Liver (tissue), 9 donors: ENCODE measurements around the gene PPP1R10. TPM values are rescaled to one million over a fixed set of nuclear protein-coding genes. Genes with fewer than 3 reads are reported as not detected.

Source experiments
- DNase-seq: peaks from one replicate; pipeline ENCODE4 v3.0.0-alpha.2; 2017; ENCODE audit warnings: low spot score
- H3K27ac ChIP-seq, 2 donors: one replicate each; pipeline ENCODE4 v1.7.0; 2013; ENCODE audit warnings: inconsistent platforms in 2 of 2, low read length in 2 of 2, control low read depth in 1 of 2, low read depth in 1 of 2, mild to moderate bottlenecking in 1 of 2
- H3K27me3 ChIP-seq, 4 donors: one replicate each; pipeline versions ENCODE4 v1.6.1 to v1.7.0; 2013; ENCODE audit warnings: low read length in 3 of 4, inconsistent platforms in 1 of 4, mild to moderate bottlenecking in 1 of 4, moderate library complexity in 1 of 4; ENCODE audit not compliant: control insufficient read depth in 4 of 4, insufficient read depth in 4 of 4
- H3K36me3 ChIP-seq, 4 donors: one replicate each; pipeline versions ENCODE4 v1.6.1 to v1.7.0; 2013; ENCODE audit warnings: low read length in 3 of 4, mild to moderate bottlenecking in 3 of 4, low read depth in 1 of 4, moderate library complexity in 1 of 4; ENCODE audit not compliant: control insufficient read depth in 4 of 4, insufficient read depth in 3 of 4
- H3K4me1 ChIP-seq, 4 donors: one replicate each; pipeline versions ENCODE4 v1.6.1 to v1.7.0; 2013; ENCODE audit warnings: low read length in 3 of 4, mild to moderate bottlenecking in 3 of 4, moderate library complexity in 1 of 4; ENCODE audit not compliant: control insufficient read depth in 4 of 4, insufficient read depth in 4 of 4
- H3K4me3 ChIP-seq, 3 donors: one replicate each; pipeline versions ENCODE4 v1.6.1 to v1.7.0; 2013; ENCODE audit warnings: low read length in 3 of 3, control low read depth in 1 of 3, low read depth in 1 of 3, mild to moderate bottlenecking in 1 of 3
- H3K9ac ChIP-seq, 2 donors: one replicate each; pipeline ENCODE4 v1.7.0; 2013; ENCODE audit warnings: low read length in 2 of 2, mild to moderate bottlenecking in 2 of 2, moderate library complexity in 2 of 2, control low read depth in 1 of 2, low read depth in 1 of 2
- H3K9me3 ChIP-seq, 4 donors: one replicate each; pipeline versions ENCODE4 v1.6.1 to v1.7.0; 2013; ENCODE audit warnings: low read length in 3 of 4; ENCODE audit not compliant: control insufficient read depth in 4 of 4
- EGR1 ChIP-seq, 2 donors: IDR thresholded peaks; 2 replicates each; pipeline ENCODE4 v1.6.1; 2016 to 2018; ENCODE audit warnings: antibody characterized with exemption in 2 of 2, low read depth in 2 of 2
- FOXA1 ChIP-seq: IDR thresholded peaks from 2 replicates; pipeline ENCODE4 v1.6.1; 2016; ENCODE audit warnings: antibody characterized with exemption
- FOXA2 ChIP-seq: IDR thresholded peaks from 2 replicates; pipeline ENCODE4 v1.6.1; 2016; ENCODE audit warnings: antibody characterized with exemption
- GABPA ChIP-seq, 2 donors: IDR thresholded peaks in 1 of 2; conservative IDR thresholded peaks in 1 of 2; 2 replicates each; pipeline ENCODE4 v1.6.1; 2016; ENCODE audit warnings: antibody characterized with exemption in 2 of 2, mild to moderate bottlenecking in 1 of 2, moderate library complexity in 1 of 2
- HNF4A ChIP-seq, 2 donors: conservative IDR thresholded peaks; 2 replicates each; pipeline ENCODE4 v1.6.1; 2016; ENCODE audit warnings: antibody characterized with exemption in 2 of 2, mild to moderate bottlenecking in 2 of 2
- HNF4G ChIP-seq: IDR thresholded peaks from 2 replicates; pipeline ENCODE4 v1.6.1; 2016; ENCODE audit warnings: antibody characterized with exemption
- JUND ChIP-seq, 2 donors: IDR thresholded peaks; 2 replicates each; pipeline ENCODE4 v1.6.1; 2016; ENCODE audit warnings: antibody characterized with exemption in 2 of 2
- MAX ChIP-seq: IDR thresholded peaks from 2 replicates; pipeline ENCODE4 v1.6.1; 2016; ENCODE audit warnings: antibody characterized with exemption
- NR2F2 ChIP-seq: IDR thresholded peaks from 2 replicates; pipeline ENCODE4 v1.6.1; 2016; ENCODE audit warnings: antibody characterized with exemption
- RAD21 ChIP-seq, 2 donors: IDR thresholded peaks; 2 replicates each; pipeline ENCODE4 v1.6.1; 2016; ENCODE audit warnings: antibody characterized with exemption in 2 of 2, mild to moderate bottlenecking in 2 of 2
- REST ChIP-seq: IDR thresholded peaks from 2 replicates; pipeline ENCODE4 v1.6.1; 2016; ENCODE audit warnings: antibody characterized with exemption, mild to moderate bottlenecking
- RXRA ChIP-seq, 2 donors: IDR thresholded peaks; 2 replicates each; pipeline ENCODE4 v1.6.1; 2017 to 2018; ENCODE audit warnings: antibody characterized with exemption in 2 of 2, mild to moderate bottlenecking in 1 of 2
- SP1 ChIP-seq: IDR thresholded peaks from 2 replicates; pipeline ENCODE4 v1.6.1; 2018; ENCODE audit warnings: antibody characterized with exemption, mild to moderate bottlenecking
- TAF1 ChIP-seq: conservative IDR thresholded peaks from 2 replicates; pipeline ENCODE4 v1.6.1; 2016; ENCODE audit warnings: antibody characterized with exemption, mild to moderate bottlenecking
- YY1 ChIP-seq: IDR thresholded peaks from 2 replicates; pipeline ENCODE4 v1.6.1; 2016; ENCODE audit warnings: antibody characterized with exemption, mild to moderate bottlenecking
- WGBS: extraction: QIAGEN DNeasy Blood & Tissue Kit; methylation state at CpG from one replicate; pipeline ENCODE4 v1.1.7; 2013; 5-methylcytosine and 5-hydroxymethylcytosine counted together
- polyA plus RNA-seq, 2 donors: library from polyadenylated mRNA; stranded (reverse) in 1 of 2; unstranded in 1 of 2; fragments of 200-250 nt in 1 of 2; fragments of >200 nt in 1 of 2; fragmentation: Nextera tagmentation in 1 of 2; extraction: Ambion mirVana in 1 of 2; gene quantifications; one replicate each; pipeline versions ENCODE4 v1.2.1 to v1.2.3, GENCODE V29; 2013 to 2015
- total RNA-seq, 2 donors: library from RNA; depleted of rRNA; stranded (reverse); fragments of >200 nt; gene quantifications; one replicate each; pipeline ENCODE4 v1.2.3, GENCODE V29; 2014
- TF ChIP-seq, protein P1 (sequence below): IDR thresholded peaks from 2 replicates; pipeline ENCODE4 v1.6.1; 2016; ENCODE audit warnings: antibody characterized with exemption
- TF ChIP-seq, protein P2 (sequence below): IDR thresholded peaks from 2 replicates; pipeline ENCODE4 v1.6.1; 2016; ENCODE audit warnings: antibody characterized with exemption
- TF ChIP-seq, protein P3 (sequence below): fragments of 150-350 bp; IDR thresholded peaks from 2 replicates; pipeline ENCODE4 v1.5.1; 2017; ENCODE audit warnings: improper control_type of control experiment, low read depth, low read length; ENCODE audit not compliant: missing input control
- donor health status: healthy.
- donor health status: healthy.
- donor health status: healthy.
- donor health status: healthy.
- donor health status: healthy.

The PPP1R10 gene
- total and polyA plus RNA-seq, 4 donors, result 11.1 to 21.1 (median 14.1) TPM

- Histone ChIP-seq H3K27me3 (no peaks in the 10 kb centered on the region), H3K9ac (no peak overlapping the region), H3K4me1 (peaks cover 0 to 4% (median 0%) of the 10 kb centered on the region in 4 donors), H3K9me3 (no peaks in the 10 kb centered on the region), H3K27ac (no peak overlapping the region), H3K4me3 (no peak overlapping the region), H3K36me3 (peaks cover 20 to 44% (median 38%) of the 10 kb centered on the region in 4 donors)
- 79% methylated on average over 13 of the region's 13 CpGs for WGBS
- TF ChIP-seq RAD21 (IDR thresholded peaks at IDR 0.05) (no peak), REST (no peak), EGR1 (IDR thresholded peaks at IDR 0.05; ENCODE audit: low read depth in 2 of 2) (no peak), TAF1 (no peak), FOXA1 (no peak)
- no peak for DNase-seq
Measured at GRCh38 chr6:30599625-30600324, 17.3 kb downstream of the PPP1R10 start.

- TF ChIP-seq EGR1 (IDR thresholded peaks at IDR 0.05; ENCODE audit: low read depth in 2 of 2), result no peak
- TF ChIP-seq, protein P1, sequence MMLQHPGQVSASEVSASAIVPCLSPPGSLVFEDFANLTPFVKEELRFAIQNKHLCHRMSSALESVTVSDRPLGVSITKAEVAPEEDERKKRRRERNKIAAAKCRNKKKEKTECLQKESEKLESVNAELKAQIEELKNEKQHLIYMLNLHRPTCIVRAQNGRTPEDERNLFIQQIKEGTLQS, result no peak
- no peak for TF ChIP-seq TAF1
- no peak for TF ChIP-seq REST
- TF ChIP-seq YY1, result no peak
- no peak for TF ChIP-seq HNF4A (conservative IDR thresholded peaks at IDR 0.05)
- TF ChIP-seq, protein P2, sequence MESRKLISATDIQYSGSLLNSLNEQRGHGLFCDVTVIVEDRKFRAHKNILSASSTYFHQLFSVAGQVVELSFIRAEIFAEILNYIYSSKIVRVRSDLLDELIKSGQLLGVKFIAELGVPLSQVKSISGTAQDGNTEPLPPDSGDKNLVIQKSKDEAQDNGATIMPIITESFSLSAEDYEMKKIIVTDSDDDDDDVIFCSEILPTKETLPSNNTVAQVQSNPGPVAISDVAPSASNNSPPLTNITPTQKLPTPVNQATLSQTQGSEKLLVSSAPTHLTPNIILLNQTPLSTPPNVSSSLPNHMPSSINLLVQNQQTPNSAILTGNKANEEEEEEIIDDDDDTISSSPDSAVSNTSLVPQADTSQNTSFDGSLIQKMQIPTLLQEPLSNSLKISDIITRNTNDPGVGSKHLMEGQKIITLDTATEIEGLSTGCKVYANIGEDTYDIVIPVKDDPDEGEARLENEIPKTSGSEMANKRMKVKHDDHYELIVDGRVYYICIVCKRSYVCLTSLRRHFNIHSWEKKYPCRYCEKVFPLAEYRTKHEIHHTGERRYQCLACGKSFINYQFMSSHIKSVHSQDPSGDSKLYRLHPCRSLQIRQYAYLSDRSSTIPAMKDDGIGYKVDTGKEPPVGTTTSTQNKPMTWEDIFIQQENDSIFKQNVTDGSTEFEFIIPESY, result no peak
- TF ChIP-seq HNF4G, result no peak
- TF ChIP-seq, protein P3, sequence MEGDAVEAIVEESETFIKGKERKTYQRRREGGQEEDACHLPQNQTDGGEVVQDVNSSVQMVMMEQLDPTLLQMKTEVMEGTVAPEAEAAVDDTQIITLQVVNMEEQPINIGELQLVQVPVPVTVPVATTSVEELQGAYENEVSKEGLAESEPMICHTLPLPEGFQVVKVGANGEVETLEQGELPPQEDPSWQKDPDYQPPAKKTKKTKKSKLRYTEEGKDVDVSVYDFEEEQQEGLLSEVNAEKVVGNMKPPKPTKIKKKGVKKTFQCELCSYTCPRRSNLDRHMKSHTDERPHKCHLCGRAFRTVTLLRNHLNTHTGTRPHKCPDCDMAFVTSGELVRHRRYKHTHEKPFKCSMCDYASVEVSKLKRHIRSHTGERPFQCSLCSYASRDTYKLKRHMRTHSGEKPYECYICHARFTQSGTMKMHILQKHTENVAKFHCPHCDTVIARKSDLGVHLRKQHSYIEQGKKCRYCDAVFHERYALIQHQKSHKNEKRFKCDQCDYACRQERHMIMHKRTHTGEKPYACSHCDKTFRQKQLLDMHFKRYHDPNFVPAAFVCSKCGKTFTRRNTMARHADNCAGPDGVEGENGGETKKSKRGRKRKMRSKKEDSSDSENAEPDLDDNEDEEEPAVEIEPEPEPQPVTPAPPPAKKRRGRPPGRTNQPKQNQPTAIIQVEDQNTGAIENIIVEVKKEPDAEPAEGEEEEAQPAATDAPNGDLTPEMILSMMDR, result no peak
- no peak for TF ChIP-seq MAX
- TF ChIP-seq FOXA2, result no peak
- TF ChIP-seq FOXA1, result no peak
- no peak for TF ChIP-seq SP1
- no peak for TF ChIP-seq GABPA (IDR thresholded peaks at IDR 0.05 in 1 of 2, conservative IDR thresholded peaks at IDR 0.05 in 1 of 2)
- no peak for TF ChIP-seq RXRA (IDR thresholded peaks at IDR 0.05)
- TF ChIP-seq JUND (IDR thresholded peaks at IDR 0.05), result no peak
- TF ChIP-seq RAD21 (IDR thresholded peaks at IDR 0.05), result no peak
- TF ChIP-seq NR2F2, result no peak
- Histone ChIP-seq H3K4me3 (no peak overlapping the region), H3K9me3 (no peaks in the 10 kb centered on the region), H3K27ac (no peak overlapping the region), H3K9ac (no peak overlapping the region), H3K4me1 (peaks cover 0 to 4% (median 0%) of the 10 kb centered on the region in 4 donors), H3K36me3 (peaks cover 15 to 41% (median 34%) of the 10 kb centered on the region in 4 donors), H3K27me3 (no peaks in the 10 kb centered on the region)
- WGBS, result 65% methylated on average over 12 of the region's 12 CpGs
- DNase-seq, result no peak
Measured at GRCh38 chr6:30598912-30599624, 18.0 kb downstream of the PPP1R10 start.
